ENCODE results near the gene GOLIM4.
"Not testable (repeated sequence)": the region's sequence is repeated elsewhere in the genome, so short reads cannot be mapped to it uniquely, and the experiment has no call there.

GRCh38 chr3:168130250-168130649, 34.5 kb upstream of the GOLIM4 start:
- not testable (repeated sequence) for TF ChIP-seq CTCF, POLR2A (IDR thresholded peaks at IDR 0.05)

All from esophagus squamous epithelium (tissue), 4 donors.